HEK293 (cell line): ENCODE results near the gene MAPK9.

Source experiments
- CTCF ChIA-PET: fragments of 350-600 bp; formaldehyde crosslinking; extraction: SDS; loops from one replicate; lab custom pipeline; 2021; ENCODE audit warnings: antibody characterized with exemption; lab: Yijun Ruan, JAX
- POLR2A ChIA-PET: fragments of 300-600 bp; formaldehyde crosslinking; extraction: SDS; loops from one replicate; lab custom pipeline; 2020; ENCODE audit warnings: antibody characterized with exemption, inconsistent platforms; lab: Yijun Ruan, JAX
- H3K27ac ChIP-seq: fragments of 200-500 bp; sonication (Bioruptor generic); 2 replicates; pipeline ENCODE4 v1.5.1; 2014; ENCODE audit warnings: low read depth, low read length, control low read depth, inconsistent platforms; ENCODE audit errors: extremely low read depth
- H3K36me3 ChIP-seq, 2 experiments: fragments of 200-500 bp in 1 of 2; sonication (Bioruptor generic) in 1 of 2; 1 replicate in 1 of 2; 2 replicates in 1 of 2; pipeline ENCODE4 v1.5.1; 2014 to 2017; ENCODE audit warnings: inconsistent platforms in 2 of 2, low read length in 2 of 2; ENCODE audit not compliant: control insufficient read depth in 2 of 2, insufficient read depth in 1 of 2
- H3K4me1 ChIP-seq: fragments of 200-500 bp; sonication (Bioruptor generic); 2 replicates; pipeline ENCODE4 v1.5.1; 2014; ENCODE audit warnings: mild to moderate bottlenecking, low read length, inconsistent platforms; ENCODE audit not compliant: control insufficient read depth, insufficient read depth
- H3K4me3 ChIP-seq: 2 replicates; pipeline ENCODE4 v1.5.1; 2011; ENCODE audit warnings: low read depth, mild to moderate bottlenecking, control low read depth, low read length, moderate library complexity
- H3K9me3 ChIP-seq: fragments of 200-500 bp; sonication (Bioruptor generic); 2 replicates; pipeline ENCODE4 v1.5.1; 2014; ENCODE audit warnings: low read depth, low read length, inconsistent platforms; ENCODE audit not compliant: control insufficient read depth, insufficient read depth
- FEZF1 ChIP-seq: fragments of 450-650 bp; formaldehyde crosslinking; IDR thresholded peaks from 2 replicates; pipeline ENCODE4 v1.5.1; 2016; ENCODE audit warnings: missing biosample characterization, missing genetic modification characterization
- GLI4 ChIP-seq: fragments of 450-650 bp; formaldehyde crosslinking; IDR thresholded peaks from 2 replicates; pipeline ENCODE4 v1.5.1; 2016; ENCODE audit warnings: missing biosample characterization, missing genetic modification characterization
- KLF16 ChIP-seq: fragments of 450-650 bp; formaldehyde crosslinking; IDR thresholded peaks from 2 replicates; pipeline ENCODE4 v1.5.1; 2017; ENCODE audit warnings: missing biosample characterization, missing genetic modification characterization
- KLF17 ChIP-seq: fragments of 450-650 bp; formaldehyde crosslinking; IDR thresholded peaks from 2 replicates; pipeline ENCODE4 v1.5.1; 2016; ENCODE audit warnings: missing biosample characterization, missing genetic modification characterization
- KLF7 ChIP-seq: fragments of 450-650 bp; formaldehyde crosslinking; IDR thresholded peaks from 2 replicates; pipeline ENCODE4 v1.5.1; 2016; ENCODE audit warnings: missing biosample characterization, missing genetic modification characterization, borderline replicate concordance
- MYNN ChIP-seq: fragments of 450-650 bp; formaldehyde crosslinking; IDR thresholded peaks from 2 replicates; pipeline ENCODE4 v1.5.1; 2016; ENCODE audit warnings: missing biosample characterization, missing genetic modification characterization, borderline replicate concordance
- REPIN1 ChIP-seq: fragments of 450-650 bp; formaldehyde crosslinking; IDR thresholded peaks from 2 replicates; pipeline ENCODE4 v1.5.1; 2017; ENCODE audit warnings: missing biosample characterization, missing genetic modification characterization, low read depth
- SETDB1 ChIP-seq: IDR thresholded peaks from one replicate; pipeline ENCODE4 v1.6.1; 2017; ENCODE audit warnings: mild to moderate bottlenecking, low read length, moderate library complexity, mixed read lengths; ENCODE audit not compliant: insufficient read length
- YY1 ChIP-seq: fragments of 450-650 bp; formaldehyde crosslinking; IDR thresholded peaks from 2 replicates; pipeline ENCODE4 v1.5.1; 2018; ENCODE audit warnings: missing biosample characterization, missing genetic modification characterization
- ZBTB49 ChIP-seq: fragments of 450-650 bp; formaldehyde crosslinking; IDR thresholded peaks from 2 replicates; pipeline ENCODE4 v1.5.1; 2016; ENCODE audit warnings: missing biosample characterization, missing genetic modification characterization, low read depth
- ZFHX2 ChIP-seq: fragments of 450-650 bp; formaldehyde crosslinking; conservative IDR thresholded peaks from 2 replicates; pipeline ENCODE4 v1.5.1; 2016; ENCODE audit warnings: missing biosample characterization, missing genetic modification characterization
- ZFP69B ChIP-seq: fragments of 450-650 bp; formaldehyde crosslinking; IDR thresholded peaks from 2 replicates; pipeline ENCODE4 v1.5.1; 2016; ENCODE audit warnings: missing biosample characterization, missing genetic modification characterization
- ZNF114 ChIP-seq: fragments of 450-650 bp; formaldehyde crosslinking; IDR thresholded peaks from 2 replicates; pipeline ENCODE4 v1.5.0; 2017; ENCODE audit warnings: missing biosample characterization, missing genetic modification characterization
- ZNF157 ChIP-seq: fragments of 450-650 bp; formaldehyde crosslinking; IDR thresholded peaks from 2 replicates; pipeline ENCODE4 v1.5.1; 2016; ENCODE audit warnings: missing biosample characterization, missing genetic modification characterization
- ZNF292 ChIP-seq: fragments of 450-650 bp; formaldehyde crosslinking; IDR thresholded peaks from 2 replicates; pipeline ENCODE4 v1.5.1; 2016; ENCODE audit warnings: low read depth, missing biosample characterization, missing genetic modification characterization, borderline replicate concordance
- ZNF433 ChIP-seq: fragments of 450-650 bp; formaldehyde crosslinking; IDR thresholded peaks from 2 replicates; pipeline ENCODE4 v1.5.1; 2016; ENCODE audit warnings: missing biosample characterization, missing genetic modification characterization, low read depth
- ZNF449 ChIP-seq: fragments of 450-650 bp; formaldehyde crosslinking; IDR thresholded peaks from 2 replicates; pipeline ENCODE4 v1.5.1; 2017; ENCODE audit warnings: missing biosample characterization, mild to moderate bottlenecking, missing genetic modification characterization, moderate library complexity
- ZNF473 ChIP-seq: fragments of 450-650 bp; formaldehyde crosslinking; IDR thresholded peaks from 2 replicates; pipeline ENCODE4 v1.5.1; 2017; ENCODE audit warnings: missing biosample characterization, missing genetic modification characterization
- ZNF558 ChIP-seq: fragments of 450-650 bp; formaldehyde crosslinking; IDR thresholded peaks from 2 replicates; pipeline ENCODE4 v1.5.1; 2016; ENCODE audit warnings: missing biosample characterization, missing genetic modification characterization
- ZNF707 ChIP-seq: fragments of 450-650 bp; formaldehyde crosslinking; IDR thresholded peaks from 2 replicates; pipeline ENCODE4 v1.5.1; 2016; ENCODE audit warnings: missing biosample characterization, missing genetic modification characterization
- ZNF791 ChIP-seq: fragments of 450-650 bp; formaldehyde crosslinking; IDR thresholded peaks from 2 replicates; pipeline ENCODE4 v1.5.1; 2016; ENCODE audit warnings: missing biosample characterization, missing genetic modification characterization
- ZNF830 ChIP-seq: fragments of 450-650 bp; IDR thresholded peaks from 2 replicates; pipeline ENCODE4 v1.5.0; 2018; ENCODE audit warnings: missing biosample characterization, missing genetic modification characterization, low read depth, mild to moderate bottlenecking, moderate library complexity
- ZSCAN23 ChIP-seq: fragments of 450-650 bp; formaldehyde crosslinking; IDR thresholded peaks from 2 replicates; pipeline ENCODE4 v1.5.1; 2016; ENCODE audit warnings: missing biosample characterization, missing genetic modification characterization
- ZXDB ChIP-seq: fragments of 450-650 bp; formaldehyde crosslinking; IDR thresholded peaks from 2 replicates; pipeline ENCODE4 v1.5.1; 2016; ENCODE audit warnings: missing biosample characterization, missing genetic modification characterization

The MAPK9 gene

GRCh38 chr5:180281706-180282105, 10.2 kb downstream of the MAPK9 start:
- no peak overlapping the region for H3K4me3 ChIP-seq
- H3K9me3 ChIP-seq: no peaks in the 10 kb centered on the region
- no peak for TF ChIP-seq ZNF707
- no peak for TF ChIP-seq YY1
- ChIA-PET POLR2A (interaction anchor here (0.6 kb wide), 1 partner anchor 18 kb away, joined by 4 read pairs; no protein-coding TSS in a partner anchor), CTCF (interaction anchor here (1.1 to 2.0 kb wide), 3 partner anchors 12 to 325 kb away, joined by 3 to 6 read pairs (median 5); no protein-coding TSS in a partner anchor)
- H3K36me3 ChIP-seq: peaks cover 19 to 89% of the 10 kb centered on the region in 2 experiments
- H3K4me1 ChIP-seq: no peaks in the 10 kb centered on the region
- H3K27ac ChIP-seq: no peak overlapping the region

- peaks cover 5% of the 10 kb centered on the region for H3K9me3 ChIP-seq
- no peak overlapping the region for H3K4me3 ChIP-seq
- peaks cover 28 to 79% of the 10 kb centered on the region in 2 experiments for H3K36me3 ChIP-seq
- TF ChIP-seq GLI4 (tag by site-specific recombination) (no peak), FEZF1 (tag by site-specific recombination) (no peak), REPIN1 (no peak), KLF7 (tag by site-specific recombination) (no peak), ZXDB (tag by site-specific recombination) (no peak), ZNF433 (no peak), SETDB1 (no peak), ZSCAN23 (no peak)
- CTCF ChIA-PET: interaction anchor here (0.6 to 1.5 kb wide), 3 partner anchors 18 to 74 kb away, joined by 3 to 5 read pairs (median 3); no protein-coding TSS in a partner anchor
- no peak overlapping the region for H3K27ac ChIP-seq
- POLR2A ChIA-PET: no interaction called here
- no peaks in the 10 kb centered on the region for H3K4me1 ChIP-seq
Measured at GRCh38 chr5:180274695-180275094, 17.2 kb downstream of the MAPK9 start.

GRCh38 chr5:180271221-180271620, 20.7 kb downstream of the MAPK9 start:
- Histone ChIP-seq H3K9me3 (peaks cover 5% of the 10 kb centered on the region), H3K4me1 (no peaks in the 10 kb centered on the region), H3K36me3 (peaks cover 41 to 72% of the 10 kb centered on the region in 2 experiments), H3K4me3 (no peak overlapping the region), H3K27ac (no peak overlapping the region)
- TF ChIP-seq ZNF473 (no peak), ZNF292 (tag by site-specific recombination) (no peak), ZFP69B (tag by site-specific recombination) (no peak), ZNF830 (tag by site-specific recombination) (no peak), ZFHX2 (tag by site-specific recombination) (no peak), KLF16 (no peak), ZBTB49 (no peak), ZNF449 (tag by site-specific recombination) (no peak), MYNN (no peak), KLF17 (tag by site-specific recombination) (no peak), ZNF157 (tag by site-specific recombination) (no peak), ZNF791 (tag by site-specific recombination) (no peak), ZNF558 (no peak), ZNF114 (no peak)
- ChIA-PET CTCF (no interaction called here), POLR2A (no interaction called here)
